GM23248 (cell line): Measurements from ENCODE around the gene NBR1. TPM values are rescaled to one million over a fixed set of nuclear protein-coding genes. Genes with fewer than 3 reads are reported as not detected.

Experiments used
- DNase-seq: peaks from one replicate; pipeline ENCODE4 v3.0.0-alpha.2; 2015
- H2AFZ ChIP-seq: fragments of 200-600 bp; sonication (generic); 2 replicates; pipeline ENCODE4 v1.6.1; 2016; ENCODE audit warnings: antibody characterized with exemption
- H3F3A ChIP-seq: fragments of 200-600 bp; sonication (generic); 2 replicates; pipeline ENCODE4 v1.6.1; 2016; ENCODE audit warnings: mild to moderate bottlenecking, antibody characterized with exemption, mixed run types; ENCODE audit not compliant: insufficient read depth
- H3K27ac ChIP-seq: fragments of 200-600 bp; sonication (generic); 2 replicates; pipeline ENCODE4 v1.5.1; 2016; ENCODE audit warnings: mild to moderate bottlenecking
- H3K27me3 ChIP-seq: fragments of 200-600 bp; sonication (generic); replicated peaks from 2 replicates; pipeline ENCODE4 v1.6.1; 2016; ENCODE audit warnings: mild to moderate bottlenecking; ENCODE audit not compliant: insufficient read depth
- H3K36me3 ChIP-seq: fragments of 200-600 bp; sonication (generic); 2 replicates; pipeline ENCODE4 v1.6.1; 2016; ENCODE audit warnings: low read depth, mild to moderate bottlenecking
- H3K4me1 ChIP-seq: fragments of 200-600 bp; sonication (generic); 2 replicates; pipeline ENCODE4 v1.6.1; 2016; ENCODE audit warnings: mild to moderate bottlenecking; ENCODE audit not compliant: insufficient read depth
- H3K4me2 ChIP-seq: fragments of 200-600 bp; sonication (generic); one replicate; pipeline ENCODE4 v1.6.1; 2016; ENCODE audit warnings: mild to moderate bottlenecking; ENCODE audit not compliant: unreplicated experiment
- H3K4me3 ChIP-seq: fragments of 200-600 bp; sonication (generic); 2 replicates; pipeline ENCODE4 v1.5.1; 2016; ENCODE audit warnings: mild to moderate bottlenecking
- H3K79me2 ChIP-seq: fragments of 200-600 bp; sonication (generic); 2 replicates; pipeline ENCODE4 v1.6.1; 2016; ENCODE audit warnings: mild to moderate bottlenecking; ENCODE audit not compliant: insufficient read depth
- H3K9ac ChIP-seq: fragments of 200-600 bp; sonication (generic); 2 replicates; pipeline ENCODE4 v1.6.1; 2016; ENCODE audit warnings: mild to moderate bottlenecking
- H3K9me2 ChIP-seq: fragments of 200-600 bp; sonication (generic); 2 replicates; pipeline ENCODE4 v1.6.1; 2016; ENCODE audit warnings: mixed run types, mild to moderate bottlenecking, moderate library complexity; ENCODE audit not compliant: insufficient read depth
- H3K9me3 ChIP-seq: fragments of 200-600 bp; sonication (generic); one replicate; pipeline ENCODE4 v1.6.1; 2017; ENCODE audit warnings: low read depth
- H4K20me1 ChIP-seq: fragments of 200-600 bp; sonication (generic); 2 replicates; pipeline ENCODE4 v1.6.0; 2016; ENCODE audit not compliant: insufficient read depth
- EZH2 ChIP-seq: fragments of 200-600 bp; sonication (generic); IDR thresholded peaks from 2 replicates; pipeline ENCODE4 v1.6.1; 2018; ENCODE audit warnings: antibody characterized with exemption, mild to moderate bottlenecking; ENCODE audit not compliant: insufficient read depth, poor library complexity, severe bottlenecking
- EZH2phosphoT487 ChIP-seq: fragments of 200-600 bp; sonication (generic); IDR thresholded peaks from 2 replicates; pipeline ENCODE4 v1.6.1; 2018; ENCODE audit warnings: antibody characterized with exemption, moderate library complexity, mild to moderate bottlenecking, low read depth; ENCODE audit not compliant: insufficient read depth
- WGBS, 2 experiments: methylation state at CpG; one replicate each; pipeline ENCODE4 v1.1.6; 2015 to 2017; ENCODE audit warnings: low lambda C conversion rate in 2 of 2, low coverage in 1 of 2; ENCODE audit errors: missing lambda C conversion rate in 2 of 2; 5-methylcytosine and 5-hydroxymethylcytosine counted together
- in situ Hi-C: fragments of 300-500 bp; cut with MboI; formaldehyde crosslinking; loops from 2 replicates; pipeline ENCODE4 v1.15.0; 2020
- polyA plus RNA-seq: library from polyadenylated mRNA; unstranded; fragments of >200 nt; fragmentation: Nextera tagmentation; extraction: Ambion mirVana; gene quantifications from 2 replicates; pipeline ENCODE4 v1.2.1, GENCODE V29; 2016
- total RNA-seq: library from RNA; depleted of rRNA; stranded (reverse); fragments of >200 nt; shearing (Covaris generic); gene quantifications from 2 replicates; pipeline ENCODE4 v1.2.3, GENCODE V29; 2014

The NBR1 gene
- total and polyA plus RNA-seq, 2 experiments from 2014 or later, result 71.6 to 109 TPM

GRCh38 chr17:43215341-43215740 is 44.3 kb downstream of the NBR1 start:
- no peak for TF ChIP-seq EZH2phosphoT487
- no peak for TF ChIP-seq EZH2
- no peaks in the 10 kb centered on the region for H3K9me2 ChIP-seq
- H3K4me1 ChIP-seq, result peaks cover 27% of the 10 kb centered on the region
- WGBS, 2 experiments, result 100% methylated on average over 3 of the region's 3 CpGs
- no peaks in the 10 kb centered on the region for H4K20me1 ChIP-seq
- peaks cover 6% of the 10 kb centered on the region; the same call in 1 of the 2 replicates for H3K36me3 ChIP-seq
- peaks cover 11% of the 10 kb centered on the region; the same call in 1 of the 2 replicates for H3K79me2 ChIP-seq
- peaks cover 11% of the 10 kb centered on the region for H3F3A ChIP-seq
- in situ Hi-C loops, result loop anchor here (10.0 kb wide), 1 partner anchor 99 kb away; no protein-coding TSS in a partner anchor
- H3K9ac ChIP-seq, result no peak overlapping the region
- no peak overlapping the region for H3K4me2 ChIP-seq
- H3K9me3 ChIP-seq, result no peaks in the 10 kb centered on the region
- no peak overlapping the region for H2AFZ ChIP-seq
- no peak overlapping the region for H3K4me3 ChIP-seq
- no peak overlapping the region for H3K27ac ChIP-seq
- no peaks in the 10 kb centered on the region for H3K27me3 ChIP-seq
- no peak for DNase-seq

- DNase-seq, result no peak
- H3K27ac ChIP-seq, result no peak overlapping the region
- in situ Hi-C loops, result loop anchor here (10.0 kb wide), 1 partner anchor 98 kb away; no protein-coding TSS in a partner anchor
Observed at GRCh38 chr17:43216369-43216761, 45.4 kb downstream of the NBR1 start.

GRCh38 chr17:43216762-43217613 is 46.0 kb downstream of the NBR1 start:
- in situ Hi-C loops, result loop anchor here (10.0 kb wide), 1 partner anchor 98 kb away; no protein-coding TSS in a partner anchor
- Histone ChIP-seq H3F3A (no peaks in the 10 kb centered on the region), H2AFZ (no peak overlapping the region), H3K79me2 (peaks cover 11% of the 10 kb centered on the region; the same call in 1 of the 2 replicates), H3K9me2 (no peaks in the 10 kb centered on the region), H3K4me3 (no peak overlapping the region), H3K9ac (no peak overlapping the region), H3K4me1 (peaks cover 18% of the 10 kb centered on the region), H3K27me3 (no peaks in the 10 kb centered on the region), H4K20me1 (no peaks in the 10 kb centered on the region), H3K9me3 (no peaks in the 10 kb centered on the region), H3K36me3 (peaks cover 5% of the 10 kb centered on the region; the same call in 1 of the 2 replicates), H3K4me2 (no peak overlapping the region), H3K27ac (no peak overlapping the region)
- TF ChIP-seq EZH2, result no peak
- no peak for TF ChIP-seq EZH2phosphoT487
- 80 to 90% methylated on average over 4 of the region's 4 CpGs for WGBS, 2 experiments
- no peak for DNase-seq

More at GRCh38 chr17:43216369-43216761, 45.4 kb downstream of the NBR1 start:
- Histone ChIP-seq H3K4me1 (peaks cover 18% of the 10 kb centered on the region), H2AFZ (no peak overlapping the region), H3K9me3 (no peaks in the 10 kb centered on the region), H3K4me2 (no peak overlapping the region), H3K27me3 (no peaks in the 10 kb centered on the region), H3K9ac (no peak overlapping the region), H3K4me3 (no peak overlapping the region), H4K20me1 (no peaks in the 10 kb centered on the region), H3K9me2 (no peaks in the 10 kb centered on the region), H3K79me2 (peaks cover 11% of the 10 kb centered on the region; the same call in 1 of the 2 replicates), H3F3A (peaks cover under 1% of the 10 kb centered on the region; the same call in 1 of the 2 replicates), H3K36me3 (peaks cover 5% of the 10 kb centered on the region; the same call in 1 of the 2 replicates)
- 94 to 96% methylated on average over 4 of the region's 4 CpGs for WGBS, 2 experiments
- no peak for TF ChIP-seq EZH2
- no peak for TF ChIP-seq EZH2phosphoT487

- Histone ChIP-seq H3K9ac (no peak overlapping the region), H3F3A (no peaks in the 10 kb centered on the region), H2AFZ (no peak overlapping the region), H3K4me2 (no peak overlapping the region), H3K79me2 (peaks cover 9% of the 10 kb centered on the region; the same call in 1 of the 2 replicates), H3K4me3 (no peak overlapping the region), H3K36me3 (peaks cover 5% of the 10 kb centered on the region; the same call in 1 of the 2 replicates), H3K4me1 (peaks cover 12% of the 10 kb centered on the region), H3K9me2 (no peaks in the 10 kb centered on the region), H3K27ac (no peak overlapping the region), H3K27me3 (no peaks in the 10 kb centered on the region), H4K20me1 (no peaks in the 10 kb centered on the region), H3K9me3 (no peaks in the 10 kb centered on the region)
- in situ Hi-C loops, result loop anchor here (10.0 kb wide), 1 partner anchor 97 kb away; no protein-coding TSS in a partner anchor
- 100% methylated on average over 2 of the region's 2 CpGs for WGBS, 2 experiments
- no peak for TF ChIP-seq EZH2
- TF ChIP-seq EZH2phosphoT487, result no peak
- DNase-seq, result no peak
Observed at GRCh38 chr17:43217614-43218087, 46.6 kb downstream of the NBR1 start.
